Measurements from ENCODE around the gene TBC1D9B.

- TF ChIP-seq E2F1 (CRISPR knock-in tag; IDR thresholded peaks at IDR 0.05) = no peak
- TF ChIP-seq CTCF (IDR thresholded peaks at IDR 0.05) = no peak
- TF ChIP-seq ZBTB21 (CRISPR knock-in tag; IDR thresholded peaks at IDR 0.05; ENCODE audit: borderline replicate concordance) = no peak
- no peak for TF ChIP-seq ATF2 (CRISPR knock-in tag; IDR thresholded peaks at IDR 0.05; ENCODE audit: borderline replicate concordance, low read depth)
- no peak for TF ChIP-seq ZNF281 (CRISPR knock-in tag; IDR thresholded peaks at IDR 0.05)
- TF ChIP-seq CBFB (CRISPR knock-in tag; IDR thresholded peaks at IDR 0.05; ENCODE audit: low read depth) = no peak
- TF ChIP-seq FOXJ3 (CRISPR knock-in tag; IDR thresholded peaks at IDR 0.05; ENCODE audit: borderline replicate concordance) = no peak
- TF ChIP-seq TEAD4 (CRISPR knock-in tag; IDR thresholded peaks at IDR 0.05) = no peak
- no peak for TF ChIP-seq ZSCAN18 (CRISPR knock-in tag; IDR thresholded peaks at IDR 0.05)
- TF ChIP-seq NFYB (CRISPR knock-in tag; conservative IDR thresholded peaks at IDR 0.05; ENCODE audit: low read depth) = no peak
- no peak for TF ChIP-seq ATF6 (CRISPR knock-in tag; IDR thresholded peaks at IDR 0.05)
- TF ChIP-seq USF2 (CRISPR knock-in tag; IDR thresholded peaks at IDR 0.05) = no peak
- no peak for TF ChIP-seq CDX4 (CRISPR knock-in tag; IDR thresholded peaks at IDR 0.05; ENCODE audit: borderline replicate concordance)
Measured at GRCh38 chr5:179820127-179820482, 87.6 kb downstream of the TBC1D9B start.
